H1 (cell line): ENCODE data around the gene FBN3. TPM values are rescaled to one million over a fixed set of nuclear protein-coding genes. Genes with fewer than 3 reads are reported as not detected.

Experiments
- CTCF ChIA-PET: fragments of 300-600 bp; sonication (Branson Sonifier 250); formaldehyde crosslinking; loops from one replicate; lab custom pipeline; 2021; ENCODE audit not compliant: partially characterized antibody; lab: Charles Lee
- POLR2A ChIA-PET: fragments of 300-600 bp; sonication (Branson Sonifier 250); formaldehyde crosslinking; loops from one replicate; lab custom pipeline; 2021; ENCODE audit warnings: inconsistent platforms; ENCODE audit not compliant: partially characterized antibody; lab: Charles Lee
- DNase-seq, 2 experiments: peaks; one replicate each; pipeline versions ENCODE4 v3.0.0 to v3.0.0-alpha.2; 2010 to 2022; ENCODE audit warnings: low spot score in 2 of 2, low read depth in 1 of 2, mixed read lengths in 1 of 2
- FAIRE-seq: peaks from 2 replicates; lab custom pipeline; 2011; peaks lifted over from hg19 to GRCh38; lab: Jason Lieb, UNC
- H2AFZ ChIP-seq: 2 replicates; pipeline ENCODE4 v1.8.1; 2012; ENCODE audit warnings: low read length, inconsistent platforms
- H2AK5ac ChIP-seq: 2 replicates; pipeline ENCODE4 v1.6.1; 2013; ENCODE audit warnings: low read depth, low read length
- H2BK120ac ChIP-seq: replicated peaks from 2 replicates; pipeline ENCODE3; 2013; ENCODE audit warnings: low read depth, low read length, inconsistent platforms
- H2BK12ac ChIP-seq: 2 replicates; pipeline ENCODE4 v1.6.1; 2013; ENCODE audit warnings: low read depth, low read length
- H2BK15ac ChIP-seq: 2 replicates; pipeline ENCODE4 v1.6.1; 2013; ENCODE audit warnings: low read length
- H2BK20ac ChIP-seq: 2 replicates; pipeline ENCODE4 v1.6.1; 2013; ENCODE audit warnings: low read length
- H2BK5ac ChIP-seq: 2 replicates; pipeline ENCODE4 v1.6.1; 2013; ENCODE audit warnings: low read depth, low read length
- H3K14ac ChIP-seq: 2 replicates; pipeline ENCODE4 v1.6.1; 2013; ENCODE audit warnings: inconsistent platforms; ENCODE audit not compliant: insufficient read length
- H3K18ac ChIP-seq: 2 replicates; pipeline ENCODE4 v1.6.1; 2013; ENCODE audit warnings: low read length; ENCODE audit errors: extremely low read depth
- H3K23ac ChIP-seq: 2 replicates; pipeline ENCODE4 v1.6.1; 2013; ENCODE audit warnings: inconsistent platforms; ENCODE audit not compliant: insufficient read length
- H3K23me2 ChIP-seq: 2 replicates; pipeline ENCODE4 v1.6.1; 2013; ENCODE audit warnings: low read depth, low read length
- H3K27ac ChIP-seq: 2 replicates; pipeline ENCODE4 v1.6.1; 2011; ENCODE audit warnings: low read depth, low read length, inconsistent platforms
- H3K27me3 ChIP-seq, 4 experiments: replicated peaks in 1 of 4; 1 replicate in 1 of 4; 2 replicates in 3 of 4; pipeline versions ENCODE4 v1.6.1 to v1.8.1; 2011 to 2013; ENCODE audit warnings: low read length in 3 of 4, mild to moderate bottlenecking in 3 of 4, inconsistent platforms in 2 of 4, mixed read lengths in 2 of 4, moderate library complexity in 1 of 4; ENCODE audit not compliant: control insufficient read depth in 3 of 4, insufficient read depth in 3 of 4; ENCODE audit errors: extremely low read depth in 1 of 4
- H3K36me3 ChIP-seq, 4 experiments: 2 replicates each; pipeline versions ENCODE4 v1.6.1 to v1.8.1; 2011 to 2013; ENCODE audit warnings: mild to moderate bottlenecking in 4 of 4, low read length in 3 of 4, moderate library complexity in 2 of 4, control low read depth in 1 of 4, inconsistent platforms in 1 of 4; ENCODE audit not compliant: insufficient read depth in 4 of 4, control insufficient read depth in 2 of 4
- H3K4ac ChIP-seq: replicated peaks from 2 replicates; pipeline ENCODE3; 2013; ENCODE audit warnings: low read length, low read depth, mixed read lengths, inconsistent platforms; ENCODE audit not compliant: insufficient read length
- H3K4me1 ChIP-seq, 4 experiments: replicated peaks in 1 of 4; 1 replicate in 1 of 4; 2 replicates in 3 of 4; pipeline versions ENCODE4 v1.6.1 to v1.8.1; 2011 to 2013; ENCODE audit warnings: low read length in 3 of 4, inconsistent platforms in 2 of 4, mixed read lengths in 1 of 4; ENCODE audit not compliant: insufficient read depth in 4 of 4, control insufficient read depth in 3 of 4
- H3K4me2 ChIP-seq, 2 experiments: 2 replicates each; pipeline versions ENCODE4 v1.6.1 to v1.8.1; 2011 to 2013; ENCODE audit warnings: low read depth in 2 of 2, low read length in 2 of 2, control low read depth in 1 of 2, inconsistent platforms in 1 of 2, mild to moderate bottlenecking in 1 of 2; ENCODE audit not compliant: insufficient read depth in 1 of 2
- H3K4me3 ChIP-seq, 4 experiments: fragments of 200-600, 300-600 bp in 1 of 4; sonication (generic), shearing (Covaris generic), sonication (Bioruptor Twin) in 1 of 4; 2 replicates each; pipeline versions ENCODE4 v1.5.1 to v1.8.1; 2011 to 2016; ENCODE audit warnings: low read length in 4 of 4, low read depth in 3 of 4, control low read depth in 2 of 4, inconsistent platforms in 2 of 4, mild to moderate bottlenecking in 2 of 4, mixed read lengths in 1 of 4, moderate library complexity in 1 of 4; ENCODE audit not compliant: insufficient read depth in 2 of 4; ENCODE audit errors: extremely low read depth in 1 of 4
- H3K56ac ChIP-seq: replicated peaks from 2 replicates; pipeline ENCODE3; 2013; ENCODE audit warnings: low read depth, mild to moderate bottlenecking, mixed read lengths, low read length, inconsistent platforms; ENCODE audit not compliant: insufficient read length
- H3K79me1 ChIP-seq: 2 replicates; pipeline ENCODE4 v1.6.1; 2013; ENCODE audit warnings: low read depth, low read length, control low read depth
- H3K79me2 ChIP-seq, 2 experiments: 2 replicates each; pipeline versions ENCODE4 v1.6.1 to v1.8.1; 2012 to 2013; ENCODE audit warnings: low read length in 2 of 2, mild to moderate bottlenecking in 2 of 2, inconsistent platforms in 1 of 2; ENCODE audit not compliant: insufficient read depth in 2 of 2, control insufficient read depth in 1 of 2
- H3K9ac ChIP-seq, 4 experiments: replicated peaks in 1 of 4; 1 replicate in 1 of 4; 2 replicates in 3 of 4; pipeline versions ENCODE4 v1.6.1 to v1.8.1; 2011 to 2013; ENCODE audit warnings: low read depth in 3 of 4, low read length in 3 of 4, control low read depth in 2 of 4, mild to moderate bottlenecking in 2 of 4, moderate library complexity in 2 of 4, inconsistent platforms in 1 of 4; ENCODE audit errors: extremely low read depth in 1 of 4
- H3K9me3 ChIP-seq, 2 experiments: 2 replicates each; pipeline versions ENCODE4 v1.6.1 to v1.8.1; 2012 to 2013; ENCODE audit warnings: mild to moderate bottlenecking in 2 of 2, moderate library complexity in 2 of 2, control low read depth in 1 of 2, inconsistent platforms in 1 of 2, low read depth in 1 of 2, low read length in 1 of 2, mixed read lengths in 1 of 2; ENCODE audit not compliant: insufficient read depth in 2 of 2
- H4K20me1 ChIP-seq, 2 experiments: replicated peaks in 1 of 2; 2 replicates each; pipeline versions ENCODE3 to v1.8.1; 2011 to 2013; ENCODE audit warnings: inconsistent platforms in 2 of 2, low read length in 2 of 2, mild to moderate bottlenecking in 1 of 2; ENCODE audit not compliant: insufficient read depth in 2 of 2, control insufficient read depth in 1 of 2
- H4K5ac ChIP-seq: 2 replicates; pipeline ENCODE4 v1.6.1; 2013; ENCODE audit warnings: low read length, low read depth, mixed read lengths, inconsistent platforms; ENCODE audit not compliant: insufficient read length
- H4K8ac ChIP-seq: 2 replicates; pipeline ENCODE4 v1.8.0; 2013; ENCODE audit warnings: mild to moderate bottlenecking, moderate library complexity, low read length, inconsistent platforms; ENCODE audit not compliant: insufficient read depth; ENCODE audit errors: extremely low read depth
- H4K91ac ChIP-seq: replicated peaks from 2 replicates; pipeline ENCODE3; 2013; ENCODE audit warnings: low read length, mixed read lengths, inconsistent platforms; ENCODE audit not compliant: insufficient read length
- BACH1 ChIP-seq: IDR thresholded peaks from 2 replicates; pipeline ENCODE4 v1.6.1; 2012; ENCODE audit warnings: low read length, improper control_type of control experiment
- CHD1 ChIP-seq: IDR thresholded peaks from 2 replicates; pipeline ENCODE4 v1.6.1; 2012; ENCODE audit warnings: low read depth, low read length, improper control_type of control experiment
- CREB1 ChIP-seq: IDR thresholded peaks from 2 replicates; pipeline ENCODE4 v1.6.1; 2012; ENCODE audit warnings: inconsistent platforms
- EZH2 ChIP-seq: fragments of 200-600 bp; sonication (generic); IDR thresholded peaks from 2 replicates; pipeline ENCODE4 v1.7.1; 2012; ENCODE audit warnings: low read depth, mild to moderate bottlenecking, moderate library complexity, low read length, inconsistent platforms; ENCODE audit not compliant: severe bottlenecking
- KDM1A ChIP-seq: fragments of 200-600, 300-600 bp; sonication (generic); IDR thresholded peaks from 2 replicates; pipeline ENCODE4 v1.7.1; 2016; ENCODE audit warnings: mild to moderate bottlenecking, low read length, borderline replicate concordance
- KDM4A ChIP-seq: IDR thresholded peaks from one replicate; pipeline ENCODE4 v1.7.1; 2012; ENCODE audit warnings: low read depth, mild to moderate bottlenecking, moderate library complexity, low read length, inconsistent platforms; ENCODE audit not compliant: severe bottlenecking
- PHF8 ChIP-seq: fragments of 200-600 bp; sonication (generic); conservative IDR thresholded peaks from 2 replicates; pipeline ENCODE4 v1.7.1; 2012; ENCODE audit warnings: low read depth, mild to moderate bottlenecking, inconsistent platforms, low read length, moderate library complexity
- POLR2A ChIP-seq, 2 experiments: IDR thresholded peaks; 1 replicate in 1 of 2; 2 replicates in 1 of 2; pipeline ENCODE4 v1.6.1; 2011; ENCODE audit warnings: low read depth in 2 of 2, low read length in 2 of 2, mild to moderate bottlenecking in 2 of 2; ENCODE audit errors: control extremely low read depth in 1 of 2
- RAD21 ChIP-seq, 2 experiments: IDR thresholded peaks in 1 of 2; conservative IDR thresholded peaks in 1 of 2; 2 replicates each; pipeline ENCODE4 v1.6.1; 2011; ENCODE audit warnings: low read depth in 2 of 2, low read length in 2 of 2, improper control_type of control experiment in 1 of 2, inconsistent platforms in 1 of 2, mild to moderate bottlenecking in 1 of 2, moderate library complexity in 1 of 2
- RFX5 ChIP-seq: IDR thresholded peaks from 2 replicates; pipeline ENCODE4 v1.6.1; 2011; ENCODE audit warnings: low read depth, low read length, improper control_type of control experiment, borderline replicate concordance
- SIRT6 ChIP-seq: IDR thresholded peaks from one replicate; pipeline ENCODE4 v1.7.1; 2012; ENCODE audit warnings: low read length, inconsistent platforms
- SP4 ChIP-seq: IDR thresholded peaks from 2 replicates; pipeline ENCODE4 v1.6.1; 2012; ENCODE audit warnings: low read length, inconsistent platforms
- YY1 ChIP-seq: IDR thresholded peaks from 2 replicates; pipeline ENCODE4 v1.6.1; 2011; ENCODE audit warnings: low read depth, mild to moderate bottlenecking, low read length
- WGBS, 2 experiments: shearing (Covaris generic) in 1 of 2; methylation state at CpG; one replicate each; pipeline versions ENCODE4 v1.1.6 to v1.1.7; 2013 to 2015; ENCODE audit warnings: low lambda C conversion rate in 2 of 2, mixed read lengths in 2 of 2, inconsistent platforms in 1 of 2, low coverage in 1 of 2, missing lambda C conversion rate in 1 of 2; ENCODE audit not compliant: insufficient replicate concordance in 2 of 2, insufficient coverage in 1 of 2, insufficient read length in 1 of 2; ENCODE audit errors: extremely low coverage in 1 of 2, missing lambda C conversion rate in 1 of 2; 5-methylcytosine and 5-hydroxymethylcytosine counted together
- polyA plus RNA-seq, 7 experiments: library from polyadenylated mRNA; depleted of rRNA in 3 of 7; stranded (reverse) in 5 of 7; unstranded in 2 of 7; fragments of >200 nt in 5 of 7; fragments of 200-250 nt in 2 of 7; gene quantifications; 1 replicate in 5 of 7; 2 replicates in 1 of 7; 4 replicates in 1 of 7; pipeline versions ENCODE4 v1.2.1 to v1.2.3, GENCODE V29; 2011 to 2013; ENCODE audit warnings: missing spikeins in 2 of 7, mixed read lengths in 2 of 7
- total RNA-seq: library from RNA; stranded (reverse); fragmentation: NEBNext Ultra II Directional; extraction: Animal tissue kit (Norgen Biotek cat#: 25700); gene quantifications from 2 replicates; pipeline ENCODE4 v1.2.1, GENCODE V29; 2021
- TF ChIP-seq, protein P1 (sequence below): IDR thresholded peaks from 2 replicates; pipeline ENCODE4 v1.6.1; 2012; ENCODE audit warnings: inconsistent platforms

FBN3 gene
- total and polyA plus RNA-seq, 2 of the 8 experiments (the other 6 are each of a cell fraction or from before 2014, with no cell fraction given): 37.1 to 38.7 TPM

- 90% methylated on average over 13 of the region's 13 CpGs; no CpG with 5 or more reads in 1 of the 2 experiments for WGBS, 2 experiments
- Histone ChIP-seq H3K56ac (no peak overlapping the region), H4K91ac (no peak overlapping the region), H3K23me2 (peaks cover 4% of the 10 kb centered on the region; the same call in 1 of the 2 replicates), H2BK12ac (peak overlapping the region; percentile 35; the same call in 1 of the 2 replicates), H3K79me2 (no peaks in the 10 kb centered on the region), H4K5ac (no peak overlapping the region), H3K27ac (no peak overlapping the region), H2BK15ac (no peak overlapping the region), H3K18ac (no peak overlapping the region), H3K9me3 (no peaks in the 10 kb centered on the region), H3K14ac (no peak overlapping the region), H3K23ac (no peak overlapping the region), H4K20me1 (peaks cover 0 to 5% of the 10 kb centered on the region in 2 experiments), H3K4me1 (no peaks in the 10 kb centered on the region), H2AK5ac (no peak overlapping the region), H3K4me2 (no peak overlapping the region)
- POLR2A ChIA-PET: interaction anchor here (0.6 to 1.9 kb wide), 2 partner anchors 9 to 20 kb away, joined by 3 to 5 read pairs; no protein-coding TSS in a partner anchor
- no peak for DNase-seq
- TF ChIP-seq, protein P1, sequence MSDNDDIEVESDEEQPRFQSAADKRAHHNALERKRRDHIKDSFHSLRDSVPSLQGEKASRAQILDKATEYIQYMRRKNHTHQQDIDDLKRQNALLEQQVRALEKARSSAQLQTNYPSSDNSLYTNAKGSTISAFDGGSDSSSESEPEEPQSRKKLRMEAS: no peak
- TF ChIP-seq POLR2A (IDR thresholded peaks at IDR 0.05; ENCODE audit: control extremely low read depth in 1 of 2, low read depth in 2 of 2, low read length in 2 of 2) (no peak), PHF8 (no peak), CREB1 (no peak), SP4 (no peak), KDM4A (no peak), BACH1 (no peak), RFX5 (no peak), RAD21 (IDR thresholded peaks at IDR 0.05 in 1 of 2, conservative IDR thresholded peaks at IDR 0.05 in 1 of 2; ENCODE audit: low read depth in 2 of 2, low read length in 2 of 2) (no peak), KDM1A (no peak), CHD1 (no peak), EZH2 (no peak), SIRT6 (no peak), YY1 (no peak)
- TF ChIP-seq, all 59 proteins: peak for 0
- Histone ChIP-seq H2AFZ (no peak overlapping the region), H3K4ac (no peak overlapping the region), H2BK5ac (no peak overlapping the region), H2BK120ac (no peak overlapping the region), H3K79me1 (no peaks in the 10 kb centered on the region; the same call in 1 of the 2 replicates), H3K4me3 (no peak overlapping the region), H3K9ac (no peak overlapping the region), H2BK20ac (no peak overlapping the region), H4K8ac (no peak overlapping the region; the same call in 1 of the 2 replicates), H3K36me3 (peaks cover 15 to 27% (median 18%) of the 10 kb centered on the region in 4 experiments), H3K27me3 (no peaks in the 10 kb centered on the region)
- FAIRE-seq: no peak
- CTCF ChIA-PET: interaction anchor here (1.0 to 3.8 kb wide), 3 partner anchors 15 to 103 kb away, joined by 3 to 14 read pairs (median 4); no protein-coding TSS in a partner anchor
Observed at GRCh38 chr19:8084152-8084551, 65.2 kb downstream of the FBN3 start.
